ENCODE data around the gene PLEKHG4B.
"Not testable (repeated sequence)": the region's sequence is repeated elsewhere in the genome, so short reads cannot be mapped to it uniquely, and the experiment has no call there.

The PLEKHG4B gene

GRCh38 chr5:91556-92263 is at the start of gene PLEKHG4B:
TSS of gene PLEKHG4B (plus strand) at chr5:92168. CDS start at chr5:92232, 64 bp downstream.
- no peak for DNase-seq

GRCh38 chr5:42250-42649 is 49.7 kb upstream of the PLEKHG4B start:
- DNase-seq = no peak

GRCh38 chr5:48192-48591 is 43.8 kb upstream of the PLEKHG4B start:
- no peak for DNase-seq

- not testable (repeated sequence) for DNase-seq
Observed at GRCh38 chr5:49530-49929, 42.4 kb upstream of the PLEKHG4B start.

GRCh38 chr5:49953-50544 is 41.9 kb upstream of the PLEKHG4B start:
- DNase-seq = no peak

GRCh38 chr5:50724-51499 is 41.1 kb upstream of the PLEKHG4B start:
- no peak for DNase-seq

- no peak for DNase-seq
Observed at GRCh38 chr5:51500-51823, 40.5 kb upstream of the PLEKHG4B start.

- no peak for DNase-seq
Observed at GRCh38 chr5:53381-54174, 38.4 kb upstream of the PLEKHG4B start.

GRCh38 chr5:54175-54730 is 37.7 kb upstream of the PLEKHG4B start:
- no peak for DNase-seq

- no peak for DNase-seq
Observed at GRCh38 chr5:54876-55569, 36.9 kb upstream of the PLEKHG4B start.

- DNase-seq = no peak
Observed at GRCh38 chr5:56561-57290, 35.2 kb upstream of the PLEKHG4B start.

GRCh38 chr5:60250-60649 is 31.7 kb upstream of the PLEKHG4B start:
- DNase-seq = not testable (repeated sequence)

GRCh38 chr5:70440-70839 is 21.5 kb upstream of the PLEKHG4B start:
- DNase-seq = no peak

GRCh38 chr5:72316-73180 is 19.4 kb upstream of the PLEKHG4B start:
- DNase-seq = not testable (repeated sequence)

- DNase-seq = not testable (repeated sequence)
Observed at GRCh38 chr5:73181-73447, 18.9 kb upstream of the PLEKHG4B start.

- DNase-seq = no peak
Observed at GRCh38 chr5:73768-74502, 18.0 kb upstream of the PLEKHG4B start.

GRCh38 chr5:74503-75109 is 17.4 kb upstream of the PLEKHG4B start:
- no peak for DNase-seq

- no peak for DNase-seq
Observed at GRCh38 chr5:75331-76320, 16.3 kb upstream of the PLEKHG4B start.

Data from CD4-positive, alpha-beta T cell treated with Interleukin-21 for 1 hour (primary cell).